ENCODE results near the gene TBPL1. TPM values are rescaled to one million over a fixed set of nuclear protein-coding genes. Genes with fewer than 3 reads are reported as not detected.

The TBPL1 gene
- total RNA-seq, 4 donors from 2014 or later: 12.1 to 57.9 (median 17.0) TPM

DNA sequence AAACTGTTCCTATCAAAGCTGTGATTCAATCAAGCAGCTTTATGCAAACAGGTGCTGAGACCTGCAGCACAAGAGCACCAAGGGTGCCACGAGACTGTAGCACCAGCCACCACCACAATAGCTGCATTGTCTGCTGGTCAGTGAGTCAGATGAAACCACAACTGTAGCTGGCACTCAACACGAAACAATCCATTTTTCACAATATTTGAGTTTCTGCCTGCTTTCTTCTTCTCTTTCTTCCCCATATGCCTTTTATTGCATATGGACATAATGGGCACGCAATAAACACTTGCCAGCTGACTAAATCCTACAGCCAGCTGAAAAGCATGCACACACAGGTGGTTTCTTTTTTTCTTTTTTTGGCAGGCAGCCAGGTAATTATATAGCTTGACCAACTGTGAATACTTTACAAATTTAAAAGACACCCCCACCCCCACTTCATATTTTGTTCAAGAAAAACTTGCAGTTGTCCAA lies 82.8 kb downstream of the TBPL1 start:
- TF ChIP-seq, protein P1, sequence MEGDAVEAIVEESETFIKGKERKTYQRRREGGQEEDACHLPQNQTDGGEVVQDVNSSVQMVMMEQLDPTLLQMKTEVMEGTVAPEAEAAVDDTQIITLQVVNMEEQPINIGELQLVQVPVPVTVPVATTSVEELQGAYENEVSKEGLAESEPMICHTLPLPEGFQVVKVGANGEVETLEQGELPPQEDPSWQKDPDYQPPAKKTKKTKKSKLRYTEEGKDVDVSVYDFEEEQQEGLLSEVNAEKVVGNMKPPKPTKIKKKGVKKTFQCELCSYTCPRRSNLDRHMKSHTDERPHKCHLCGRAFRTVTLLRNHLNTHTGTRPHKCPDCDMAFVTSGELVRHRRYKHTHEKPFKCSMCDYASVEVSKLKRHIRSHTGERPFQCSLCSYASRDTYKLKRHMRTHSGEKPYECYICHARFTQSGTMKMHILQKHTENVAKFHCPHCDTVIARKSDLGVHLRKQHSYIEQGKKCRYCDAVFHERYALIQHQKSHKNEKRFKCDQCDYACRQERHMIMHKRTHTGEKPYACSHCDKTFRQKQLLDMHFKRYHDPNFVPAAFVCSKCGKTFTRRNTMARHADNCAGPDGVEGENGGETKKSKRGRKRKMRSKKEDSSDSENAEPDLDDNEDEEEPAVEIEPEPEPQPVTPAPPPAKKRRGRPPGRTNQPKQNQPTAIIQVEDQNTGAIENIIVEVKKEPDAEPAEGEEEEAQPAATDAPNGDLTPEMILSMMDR (IDR thresholded peaks at IDR 0.05): no peak
- TF ChIP-seq POLR2A (IDR thresholded peaks at IDR 0.05): no peak
- intact Hi-C loops (cut with DNase I): no loop called here
- DNase-seq: no peak
- H3K4me3 ChIP-seq (replicated peaks in 1 of 3): no peak overlapping the region
- 71 to 73% methylated on average over 3 of the region's 3 CpGs for WGBS, 2 donors
- H3K9me3 ChIP-seq: no peaks in the 10 kb centered on the region
- H3K4me1 ChIP-seq: no peaks in the 10 kb centered on the region
- no peak overlapping the region for H3K27ac ChIP-seq
- no peaks in the 10 kb centered on the region for H3K27me3 ChIP-seq
- H3K36me3 ChIP-seq: no peaks in the 10 kb centered on the region

DNA sequence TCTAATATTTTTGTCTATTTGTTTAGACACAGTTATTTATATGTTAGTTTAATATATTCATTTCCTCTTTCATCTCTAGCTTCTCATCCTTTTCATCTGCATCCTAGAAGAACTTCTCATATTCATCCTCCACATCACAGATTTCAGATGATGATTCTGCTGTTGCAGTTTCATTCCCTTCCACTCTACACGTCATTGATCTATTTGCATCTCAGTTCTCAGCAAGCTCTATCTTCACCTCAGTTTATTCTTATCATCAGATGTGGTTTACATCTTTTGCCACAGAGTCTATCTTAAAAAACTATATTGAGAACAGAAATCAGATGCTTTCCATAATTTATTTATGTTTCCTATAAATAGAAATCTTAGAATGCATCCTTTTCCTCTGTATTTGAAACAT lies 86.1 kb downstream of the TBPL1 start:
- Histone ChIP-seq H3K27me3 (no peaks in the 10 kb centered on the region), H3K27ac (no peak overlapping the region), H3K4me1 (no peaks in the 10 kb centered on the region), H3K9me3 (no peaks in the 10 kb centered on the region), H3K4me3 (replicated peaks in 1 of 3) (no peak overlapping the region), H3K36me3 (no peaks in the 10 kb centered on the region)
- 75 to 83% methylated on average over 1 of the region's 1 CpG for WGBS, 2 donors
- intact Hi-C loops (cut with DNase I): no loop called here
- DNase-seq: no peak
- TF ChIP-seq, protein P1 (IDR thresholded peaks at IDR 0.05): no peak
- TF ChIP-seq POLR2A (IDR thresholded peaks at IDR 0.05): no peak

Small RNAs within 50 kb of the gene (small RNA-seq; reads per million reads assigned to genes)
- not detected for gene AL449363.1

Other genes with a start within 250 kb of the TBPL1 start
- 1 to 10 TPM in 1 of 4 donors, under 1 TPM in 1, not detected in 2; 0.20 to 1.4 TPM for gene TCF21, start 64.1 kb upstream of the TBPL1 start, total RNA-seq
- gene SLC2A12, start 99.4 kb downstream of the TBPL1 start, total RNA-seq: under 1 TPM; 0.56 to 0.94 (median 0.65) TPM

Data from thyroid gland (tissue), 4 donors.